ENCODE results near the gene TCERG1L. TPM values are rescaled to one million over a fixed set of nuclear protein-coding genes. Genes with fewer than 3 reads are reported as not detected.

The TCERG1L gene
- total and polyA plus RNA-seq, 4 donors: 1.9 to 23.5 (median 14.9) TPM

GRCh38 chr10:131300508-131300907 lies 11.0 kb downstream of the TCERG1L start:
- H3K36me3 ChIP-seq (ENCODE audit: control insufficient read depth, insufficient read depth, low read length): peaks cover 3% of the 10 kb centered on the region
- no peak overlapping the region for H3K4me3 ChIP-seq (ENCODE audit: low read depth, low read length)
- 100% methylated on average over 1 of the region's 3 CpGs for WGBS (ENCODE audit: insufficient coverage)
- H3K9me3 ChIP-seq (ENCODE audit: control insufficient read depth, insufficient read depth, low read length): peaks cover 11% of the 10 kb centered on the region
- H3K27ac ChIP-seq (ENCODE audit: low read depth, low read length): no peak overlapping the region
- H3K4me1 ChIP-seq (ENCODE audit: control insufficient read depth, insufficient read depth, low read length): no peaks in the 10 kb centered on the region
- DNase-seq (ENCODE audit: low read depth in 4 of 6, low spot score in 6 of 6): no peak
- no peaks in the 10 kb centered on the region for H3K27me3 ChIP-seq (ENCODE audit: control insufficient read depth, insufficient read depth, low read length)

- no peak overlapping the region for H3K27ac ChIP-seq (ENCODE audit: low read depth, low read length)
- no peaks in the 10 kb centered on the region for H3K27me3 ChIP-seq (ENCODE audit: control insufficient read depth, insufficient read depth, low read length)
- no peaks in the 10 kb centered on the region for H3K4me1 ChIP-seq (ENCODE audit: control insufficient read depth, insufficient read depth, low read length)
These were observed 20.7 kb downstream of the TCERG1L start for GRCh38 chr10:131290781-131291180.

GRCh38 chr10:131288648-131289047 lies 22.9 kb downstream of the TCERG1L start:
- peaks cover 3% of the 10 kb centered on the region for H3K36me3 ChIP-seq (ENCODE audit: control insufficient read depth, insufficient read depth, low read length)
- no peaks in the 10 kb centered on the region for H3K27me3 ChIP-seq (ENCODE audit: control insufficient read depth, insufficient read depth, low read length)
- H3K9me3 ChIP-seq (ENCODE audit: control insufficient read depth, insufficient read depth, low read length): no peaks in the 10 kb centered on the region
- no peak overlapping the region for H3K27ac ChIP-seq (ENCODE audit: low read depth, low read length)
- 93% methylated on average over 6 of the region's 12 CpGs for WGBS (ENCODE audit: insufficient coverage)
- no peaks in the 10 kb centered on the region for H3K4me1 ChIP-seq (ENCODE audit: control insufficient read depth, insufficient read depth, low read length)
- no peak for DNase-seq (ENCODE audit: low read depth in 4 of 6, low spot score in 6 of 6)
- no peak overlapping the region for H3K4me3 ChIP-seq (ENCODE audit: low read depth, low read length)

More at GRCh38 chr10:131290781-131291180, 20.7 kb downstream of the TCERG1L start:
- no peak for DNase-seq (ENCODE audit: low read depth in 4 of 6, low spot score in 6 of 6)
- H3K9me3 ChIP-seq (ENCODE audit: control insufficient read depth, insufficient read depth, low read length): no peaks in the 10 kb centered on the region
- no CpG with 5 or more reads among the region's 7 CpGs for WGBS (ENCODE audit: insufficient coverage)
- H3K36me3 ChIP-seq (ENCODE audit: control insufficient read depth, insufficient read depth, low read length): peaks cover 3% of the 10 kb centered on the region
- no peak overlapping the region for H3K4me3 ChIP-seq (ENCODE audit: low read depth, low read length)

- no peaks in the 10 kb centered on the region for H3K9me3 ChIP-seq (ENCODE audit: control insufficient read depth, insufficient read depth, low read length)
- no peak overlapping the region for H3K27ac ChIP-seq (ENCODE audit: low read depth, low read length)
- DNase-seq (ENCODE audit: low read depth in 4 of 6, low spot score in 6 of 6): no peak
- no peaks in the 10 kb centered on the region for H3K4me1 ChIP-seq (ENCODE audit: control insufficient read depth, insufficient read depth, low read length)
- 80% methylated on average over 8 of the region's 9 CpGs for WGBS (ENCODE audit: insufficient coverage)
- H3K36me3 ChIP-seq (ENCODE audit: control insufficient read depth, insufficient read depth, low read length): peaks cover 2% of the 10 kb centered on the region
- no peak overlapping the region for H3K4me3 ChIP-seq (ENCODE audit: low read depth, low read length)
- H3K27me3 ChIP-seq (ENCODE audit: control insufficient read depth, insufficient read depth, low read length): no peaks in the 10 kb centered on the region
These were observed 28.6 kb downstream of the TCERG1L start for GRCh38 chr10:131282961-131283360.

- Histone ChIP-seq H3K27me3 (ENCODE audit: control insufficient read depth, insufficient read depth, low read length) (no peaks in the 10 kb centered on the region), H3K27ac (ENCODE audit: low read depth, low read length) (no peak overlapping the region), H3K4me3 (ENCODE audit: low read depth, low read length) (no peak overlapping the region), H3K9me3 (ENCODE audit: control insufficient read depth, insufficient read depth, low read length) (no peaks in the 10 kb centered on the region), H3K36me3 (ENCODE audit: control insufficient read depth, insufficient read depth, low read length) (peaks cover 5% of the 10 kb centered on the region), H3K4me1 (ENCODE audit: control insufficient read depth, insufficient read depth, low read length) (no peaks in the 10 kb centered on the region)
- WGBS (ENCODE audit: insufficient coverage): no CpG with 5 or more reads among the region's 1 CpG
- DNase-seq (ENCODE audit: low read depth in 4 of 6, low spot score in 6 of 6): no peak
These were observed 31.4 kb downstream of the TCERG1L start for GRCh38 chr10:131280101-131280500.

- H3K36me3 ChIP-seq (ENCODE audit: control insufficient read depth, insufficient read depth, low read length): peaks cover 5% of the 10 kb centered on the region
- H3K27me3 ChIP-seq (ENCODE audit: control insufficient read depth, insufficient read depth, low read length): no peaks in the 10 kb centered on the region
- no peak for DNase-seq (ENCODE audit: low read depth in 4 of 6, low spot score in 6 of 6)
- H3K27ac ChIP-seq (ENCODE audit: low read depth, low read length): no peak overlapping the region
- H3K4me1 ChIP-seq (ENCODE audit: control insufficient read depth, insufficient read depth, low read length): peaks cover 2% of the 10 kb centered on the region
- H3K9me3 ChIP-seq (ENCODE audit: control insufficient read depth, insufficient read depth, low read length): no peaks in the 10 kb centered on the region
- WGBS (ENCODE audit: insufficient coverage): 82% methylated on average over 5 of the region's 9 CpGs
- H3K4me3 ChIP-seq (ENCODE audit: low read depth, low read length): no peak overlapping the region
These were observed 32.0 kb downstream of the TCERG1L start for GRCh38 chr10:131279516-131279915.

GRCh38 chr10:131277969-131278368 lies 33.6 kb downstream of the TCERG1L start:
- Histone ChIP-seq H3K4me3 (ENCODE audit: low read depth, low read length) (no peak overlapping the region), H3K27me3 (ENCODE audit: control insufficient read depth, insufficient read depth, low read length) (no peaks in the 10 kb centered on the region), H3K4me1 (ENCODE audit: control insufficient read depth, insufficient read depth, low read length) (peaks cover 3% of the 10 kb centered on the region), H3K27ac (ENCODE audit: low read depth, low read length) (no peak overlapping the region), H3K36me3 (ENCODE audit: control insufficient read depth, insufficient read depth, low read length) (peaks cover 11% of the 10 kb centered on the region), H3K9me3 (ENCODE audit: control insufficient read depth, insufficient read depth, low read length) (no peaks in the 10 kb centered on the region)
- no peak for DNase-seq (ENCODE audit: low read depth in 4 of 6, low spot score in 6 of 6)
- WGBS (ENCODE audit: insufficient coverage): 99% methylated on average over 8 of the region's 12 CpGs

- H3K9me3 ChIP-seq (ENCODE audit: control insufficient read depth, insufficient read depth, low read length): no peaks in the 10 kb centered on the region
- H3K4me1 ChIP-seq (ENCODE audit: control insufficient read depth, insufficient read depth, low read length): peaks cover 3% of the 10 kb centered on the region
- no peak overlapping the region for H3K4me3 ChIP-seq (ENCODE audit: low read depth, low read length)
- H3K27me3 ChIP-seq (ENCODE audit: control insufficient read depth, insufficient read depth, low read length): no peaks in the 10 kb centered on the region
- WGBS (ENCODE audit: insufficient coverage): 76% methylated on average over 12 of the region's 12 CpGs
- peaks cover 17% of the 10 kb centered on the region for H3K36me3 ChIP-seq (ENCODE audit: control insufficient read depth, insufficient read depth, low read length)
- DNase-seq (ENCODE audit: low read depth in 4 of 6, low spot score in 6 of 6): no peak
- no peak overlapping the region for H3K27ac ChIP-seq (ENCODE audit: low read depth, low read length)
These were observed 34.2 kb downstream of the TCERG1L start for GRCh38 chr10:131277278-131277677.

- WGBS (ENCODE audit: insufficient coverage): 86% methylated on average over 4 of the region's 4 CpGs
- H3K36me3 ChIP-seq (ENCODE audit: control insufficient read depth, insufficient read depth, low read length): peaks cover 26% of the 10 kb centered on the region
- H3K4me3 ChIP-seq (ENCODE audit: low read depth, low read length): no peak overlapping the region
- no peak for DNase-seq (ENCODE audit: low read depth in 4 of 6, low spot score in 6 of 6)
- no peak overlapping the region for H3K27ac ChIP-seq (ENCODE audit: low read depth, low read length)
- peaks cover 13% of the 10 kb centered on the region for H3K4me1 ChIP-seq (ENCODE audit: control insufficient read depth, insufficient read depth, low read length)
- H3K27me3 ChIP-seq (ENCODE audit: control insufficient read depth, insufficient read depth, low read length): no peaks in the 10 kb centered on the region
- no peaks in the 10 kb centered on the region for H3K9me3 ChIP-seq (ENCODE audit: control insufficient read depth, insufficient read depth, low read length)
These were observed 35.8 kb downstream of the TCERG1L start for GRCh38 chr10:131275691-131276090.

GRCh38 chr10:131274883-131275282 lies 36.6 kb downstream of the TCERG1L start:
- 87% methylated on average over 4 of the region's 5 CpGs for WGBS (ENCODE audit: insufficient coverage)
- Histone ChIP-seq H3K9me3 (ENCODE audit: control insufficient read depth, insufficient read depth, low read length) (no peaks in the 10 kb centered on the region), H3K27ac (ENCODE audit: low read depth, low read length) (no peak overlapping the region), H3K4me1 (ENCODE audit: control insufficient read depth, insufficient read depth, low read length) (peaks cover 17% of the 10 kb centered on the region), H3K4me3 (ENCODE audit: low read depth, low read length) (no peak overlapping the region), H3K27me3 (ENCODE audit: control insufficient read depth, insufficient read depth, low read length) (no peaks in the 10 kb centered on the region), H3K36me3 (ENCODE audit: control insufficient read depth, insufficient read depth, low read length) (peaks cover 28% of the 10 kb centered on the region)
- no peak for DNase-seq (ENCODE audit: low read depth in 4 of 6, low spot score in 6 of 6)

All from spinal cord (tissue), 10 donors.